ENCODE measurements around the gene PTPRK.

PTPRK gene

GRCh38 chr6:128246472-128247260, 273.7 kb downstream of the PTPRK start:
- no peak for TF ChIP-seq PKNOX1 (IDR thresholded peaks at IDR 0.05)
- no peak for TF ChIP-seq FOXA1 (IDR thresholded peaks at IDR 0.05)
- TF ChIP-seq SUZ12 (IDR thresholded peaks at IDR 0.05): no peak
- ChIA-PET POLR2A (no interaction called here), CTCF (no interaction called here)
- DNase-seq (ENCODE audit: extremely low spot score): no peak

GRCh38 chr6:128244751-128245405, 275.5 kb downstream of the PTPRK start:
- TF ChIP-seq TARDBP (IDR thresholded peaks at IDR 0.05) (no peak), FOXA1 (IDR thresholded peaks at IDR 0.05) (no peak), BHLHE40 (IDR thresholded peaks at IDR 0.05; ENCODE audit: borderline replicate concordance) (no peak), HDGF (IDR thresholded peaks at IDR 0.05; ENCODE audit: borderline replicate concordance) (no peak), NFRKB (IDR thresholded peaks at IDR 0.05) (no peak), SP1 (IDR thresholded peaks at IDR 0.05) (no peak), ZNF384 (IDR thresholded peaks at IDR 0.05) (no peak), CTBP1 (IDR thresholded peaks at IDR 0.05; ENCODE audit: borderline replicate concordance) (no peak), L3MBTL2 (conservative IDR thresholded peaks at IDR 0.05) (no peak), ARNT (IDR thresholded peaks at IDR 0.05) (no peak), PKNOX1 (IDR thresholded peaks at IDR 0.05) (no peak), FOXM1 (IDR thresholded peaks at IDR 0.05; ENCODE audit: borderline replicate concordance) (no peak), FOXK2 (IDR thresholded peaks at IDR 0.05) (no peak), LEF1 (IDR thresholded peaks at IDR 0.05; ENCODE audit: borderline replicate concordance) (no peak), ELF4 (IDR thresholded peaks at IDR 0.05) (no peak)
- CTCF ChIA-PET: no interaction called here
- POLR2A ChIA-PET: no interaction called here
- DNase-seq (ENCODE audit: extremely low spot score): no peak

- DNase-seq (ENCODE audit: extremely low spot score): no peak
- POLR2A ChIA-PET: no interaction called here
- TF ChIP-seq FOXM1 (IDR thresholded peaks at IDR 0.05; ENCODE audit: borderline replicate concordance) (no peak), FOXA1 (IDR thresholded peaks at IDR 0.05) (no peak), BHLHE40 (IDR thresholded peaks at IDR 0.05; ENCODE audit: borderline replicate concordance) (no peak), HDGF (IDR thresholded peaks at IDR 0.05; ENCODE audit: borderline replicate concordance) (no peak), TARDBP (IDR thresholded peaks at IDR 0.05) (no peak)
- CTCF ChIA-PET: no interaction called here
Observed at GRCh38 chr6:128242765-128243403, 277.5 kb downstream of the PTPRK start.

- POLR2A ChIA-PET: interaction anchor here (0.6 to 0.7 kb wide), 2 partner anchors 148 to 659 kb away, joined by 3 read pairs; no protein-coding TSS in a partner anchor
- TF ChIP-seq SP1 (IDR thresholded peaks at IDR 0.05) (no peak), LEF1 (IDR thresholded peaks at IDR 0.05; ENCODE audit: borderline replicate concordance) (no peak), ZNF384 (IDR thresholded peaks at IDR 0.05) (no peak), NFRKB (IDR thresholded peaks at IDR 0.05) (no peak), HDGF (IDR thresholded peaks at IDR 0.05; ENCODE audit: borderline replicate concordance) (no peak), CTBP1 (IDR thresholded peaks at IDR 0.05; ENCODE audit: borderline replicate concordance) (no peak), FOXA1 (IDR thresholded peaks at IDR 0.05) (no peak), L3MBTL2 (conservative IDR thresholded peaks at IDR 0.05) (no peak), FOXK2 (IDR thresholded peaks at IDR 0.05) (no peak), PKNOX1 (IDR thresholded peaks at IDR 0.05) (no peak), FOXM1 (IDR thresholded peaks at IDR 0.05; ENCODE audit: borderline replicate concordance) (no peak), ELF4 (IDR thresholded peaks at IDR 0.05) (no peak), SUZ12 (IDR thresholded peaks at IDR 0.05) (no peak), ARNT (IDR thresholded peaks at IDR 0.05) (no peak), TARDBP (IDR thresholded peaks at IDR 0.05) (no peak), BHLHE40 (IDR thresholded peaks at IDR 0.05; ENCODE audit: borderline replicate concordance) (no peak)
- no peak for DNase-seq (ENCODE audit: extremely low spot score)
- CTCF ChIA-PET: interaction anchor here (0.7 kb wide), 1 partner anchor 273 kb away, joined by 5 read pairs; no protein-coding TSS in a partner anchor
Observed at GRCh38 chr6:128241216-128241615, 279.2 kb downstream of the PTPRK start.

GRCh38 chr6:128240024-128240428, 280.4 kb downstream of the PTPRK start:
- no peak for DNase-seq (ENCODE audit: extremely low spot score)
- ChIA-PET POLR2A (no interaction called here), CTCF (interaction anchor here (0.7 kb wide), 1 partner anchor 39 kb away, joined by 3 read pairs; no protein-coding TSS in a partner anchor)
- no peak for TF ChIP-seq SP1 (IDR thresholded peaks at IDR 0.05)
- TF ChIP-seq HDGF (IDR thresholded peaks at IDR 0.05; ENCODE audit: borderline replicate concordance): no peak
- no peak for TF ChIP-seq PKNOX1 (IDR thresholded peaks at IDR 0.05)
- no peak for TF ChIP-seq FOXM1 (IDR thresholded peaks at IDR 0.05; ENCODE audit: borderline replicate concordance)
- no peak for TF ChIP-seq FOXK2 (IDR thresholded peaks at IDR 0.05)
- TF ChIP-seq LEF1 (IDR thresholded peaks at IDR 0.05; ENCODE audit: borderline replicate concordance): no peak
- TF ChIP-seq NFRKB (IDR thresholded peaks at IDR 0.05): no peak
- no peak for TF ChIP-seq ZNF384 (IDR thresholded peaks at IDR 0.05)
- TF ChIP-seq BHLHE40 (IDR thresholded peaks at IDR 0.05; ENCODE audit: borderline replicate concordance): no peak
- TF ChIP-seq CTBP1 (IDR thresholded peaks at IDR 0.05; ENCODE audit: borderline replicate concordance): no peak
- TF ChIP-seq FOXA1 (IDR thresholded peaks at IDR 0.05): no peak
- no peak for TF ChIP-seq ELF4 (IDR thresholded peaks at IDR 0.05)
- no peak for TF ChIP-seq SUZ12 (IDR thresholded peaks at IDR 0.05)
- TF ChIP-seq ARNT (IDR thresholded peaks at IDR 0.05): no peak

Measured in HEK293T (cell line).